Eye (tissue), 1 donor: ENCODE results near the gene LAMB4.

Experiments
- DNase-seq: peaks from one replicate; pipeline ENCODE4 v3.0.0-alpha.2; 2015

Gene LAMB4

GRCh38 chr7:108077709-108078108 is 52.5 kb downstream of the LAMB4 start:
- no peak for DNase-seq

DNA sequence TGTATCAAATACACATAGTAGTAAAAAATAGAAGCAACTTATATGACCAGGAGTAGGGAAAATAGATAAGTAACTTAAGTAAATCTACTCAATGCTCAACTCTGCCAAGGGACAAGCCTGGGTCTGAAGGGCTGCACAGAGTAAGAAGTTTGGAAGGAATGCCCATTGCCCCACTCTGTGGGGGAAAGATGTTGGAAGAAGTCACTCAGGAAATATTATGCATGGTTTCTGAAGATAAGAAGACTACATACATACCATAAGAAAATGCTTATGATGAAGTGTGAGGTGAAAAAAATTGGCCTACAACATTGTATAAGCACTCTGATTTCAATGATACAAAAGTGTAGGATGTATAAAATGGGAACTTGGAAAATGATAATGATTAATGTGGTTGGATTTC is 54.0 kb downstream of the LAMB4 start:
- no peak for DNase-seq

GRCh38 chr7:108073305-108074070 is 56.7 kb downstream of the LAMB4 start:
- no peak for DNase-seq

DNA sequence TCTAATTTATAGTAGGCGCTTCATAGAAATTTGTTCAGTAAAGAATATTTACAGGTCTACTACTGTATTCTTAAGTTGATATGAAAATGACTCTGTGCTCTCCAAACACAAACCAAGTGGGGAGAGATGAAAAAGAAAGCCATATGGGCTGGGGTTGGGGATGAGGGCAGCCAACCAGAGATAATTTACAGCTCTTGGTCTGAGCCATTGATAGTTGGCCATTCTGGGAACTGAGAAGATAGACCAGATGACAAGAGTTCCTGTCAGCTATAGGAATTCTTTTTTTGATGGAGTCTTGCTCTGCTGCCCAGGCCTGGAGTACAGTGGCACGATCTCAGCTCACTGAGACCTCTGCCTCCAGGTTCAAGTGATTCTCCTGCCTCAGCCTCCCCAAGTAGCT is 57.4 kb downstream of the LAMB4 start:
- no peak for DNase-seq

GRCh38 chr7:108072116-108072515 is 58.0 kb downstream of the LAMB4 start:
- no peak for DNase-seq

DNA sequence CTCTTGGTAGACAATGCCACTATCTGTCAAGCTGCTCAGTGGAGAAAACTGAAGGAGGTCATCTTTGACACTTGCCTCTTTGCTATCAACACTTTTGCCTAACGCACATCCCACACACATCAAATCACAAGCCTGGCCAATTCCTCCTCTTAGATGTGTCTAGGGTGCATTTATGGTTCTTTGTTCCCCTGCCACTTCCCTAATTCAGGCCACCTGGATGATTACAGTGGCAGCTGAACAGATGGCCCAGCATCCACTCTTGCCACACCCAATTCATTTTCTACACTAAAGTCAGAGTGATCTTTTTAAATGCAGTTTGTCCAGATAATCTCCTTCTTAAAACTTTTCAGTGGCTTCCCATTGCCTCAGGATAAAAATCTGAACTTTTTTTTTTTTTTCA is 58.6 kb downstream of the LAMB4 start:
- no peak for DNase-seq

- no peak for DNase-seq
Observed at GRCh38 chr7:108069646-108070045, 60.5 kb downstream of the LAMB4 start.

GRCh38 chr7:108067844-108068243 is 62.3 kb downstream of the LAMB4 start:
- DNase-seq = no peak

GRCh38 chr7:108066486-108066885 is 63.7 kb downstream of the LAMB4 start:
- DNase-seq = no peak

DNA sequence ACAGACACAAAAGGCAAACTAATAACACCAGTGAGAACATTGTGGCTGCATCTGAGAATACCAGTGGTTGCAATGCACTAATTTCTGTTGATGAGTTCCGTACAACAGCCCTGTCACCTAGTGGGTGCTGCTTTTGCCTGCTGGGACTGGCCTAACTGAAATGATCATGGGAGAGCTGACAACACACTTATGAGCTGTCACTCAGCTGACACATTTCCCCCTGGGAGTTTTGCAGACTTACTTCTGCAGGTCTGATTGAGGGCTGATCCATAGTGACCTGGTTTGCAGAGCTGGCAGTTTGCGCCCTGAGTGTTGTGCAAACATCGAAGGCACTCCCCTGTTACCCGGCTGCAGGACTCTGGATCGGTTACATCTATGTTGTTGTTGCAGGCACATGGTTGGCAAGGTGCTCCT is 66.6 kb downstream of the LAMB4 start:
- peak; percentile 33 for DNase-seq

- no peak for DNase-seq
Observed at GRCh38 chr7:108062250-108063014, 67.7 kb downstream of the LAMB4 start.

GRCh38 chr7:108059526-108059925 is 70.6 kb downstream of the LAMB4 start:
- DNase-seq = no peak

DNA sequence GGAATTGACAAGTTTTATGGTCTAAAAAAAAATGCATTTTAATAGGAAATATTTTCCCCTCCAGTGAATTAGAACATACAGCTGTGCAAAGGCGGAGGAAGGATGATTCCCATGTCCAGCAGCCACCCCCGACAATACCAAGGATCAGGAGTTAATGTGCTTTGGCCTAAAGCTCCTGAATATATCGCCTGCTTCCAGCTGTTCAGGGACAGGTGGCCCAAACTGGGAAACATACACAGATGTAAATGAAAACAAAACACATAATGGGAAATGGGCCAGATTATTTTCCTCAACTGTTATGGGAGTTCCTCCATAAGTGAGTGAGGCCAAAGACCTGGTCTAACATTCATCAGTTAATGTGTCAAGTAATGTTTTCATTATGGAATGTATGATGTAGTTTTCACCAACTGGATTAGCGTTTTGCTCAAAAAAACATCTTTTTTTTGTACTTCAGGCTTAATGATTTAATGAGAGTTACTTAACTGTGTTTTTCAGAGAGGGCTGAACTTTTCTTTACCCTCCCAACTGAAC is 72.1 kb downstream of the LAMB4 start:
- no peak for DNase-seq

DNA sequence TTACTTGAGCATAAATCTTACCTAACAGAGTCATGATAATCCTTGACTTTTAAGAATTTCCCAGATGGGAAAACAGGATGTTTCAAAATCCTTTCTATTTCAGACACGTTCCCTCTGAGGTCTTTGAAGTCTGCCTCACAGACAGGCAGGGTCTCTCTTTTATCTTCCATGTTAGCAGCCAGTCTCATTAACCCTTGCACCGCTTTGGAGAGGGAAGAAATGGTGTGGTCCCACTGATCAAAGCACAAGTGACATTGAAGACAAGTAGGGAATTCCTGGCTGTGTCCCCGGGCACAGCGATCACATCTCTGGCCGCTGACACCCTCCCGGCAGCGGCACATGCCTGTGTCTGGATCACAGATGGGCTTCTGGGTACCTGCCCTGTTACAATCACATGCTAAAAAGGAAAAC is 74.5 kb downstream of the LAMB4 start:
- no peak for DNase-seq

DNA sequence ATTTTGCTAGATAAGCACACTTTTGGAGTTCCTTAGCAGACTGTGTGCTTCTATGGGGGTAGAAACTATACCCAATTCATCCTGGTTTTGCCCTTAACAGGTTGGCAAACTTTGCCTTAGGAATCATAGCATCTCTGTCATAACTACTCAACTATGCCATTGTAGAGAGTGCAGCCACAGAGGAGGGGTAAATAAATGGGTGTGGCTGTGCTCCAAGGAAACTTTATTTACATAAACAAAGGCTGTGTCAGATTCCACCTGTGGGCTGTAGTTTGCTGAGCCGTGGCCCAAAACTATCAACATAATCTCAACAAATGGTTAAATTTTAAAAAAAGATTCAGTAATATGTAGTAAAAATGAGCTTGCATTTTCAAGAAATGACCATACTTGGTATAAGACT is 75.6 kb downstream of the LAMB4 start:
- no peak for DNase-seq

- DNase-seq = no peak
Observed at GRCh38 chr7:108053250-108053649, 76.9 kb downstream of the LAMB4 start.

DNA sequence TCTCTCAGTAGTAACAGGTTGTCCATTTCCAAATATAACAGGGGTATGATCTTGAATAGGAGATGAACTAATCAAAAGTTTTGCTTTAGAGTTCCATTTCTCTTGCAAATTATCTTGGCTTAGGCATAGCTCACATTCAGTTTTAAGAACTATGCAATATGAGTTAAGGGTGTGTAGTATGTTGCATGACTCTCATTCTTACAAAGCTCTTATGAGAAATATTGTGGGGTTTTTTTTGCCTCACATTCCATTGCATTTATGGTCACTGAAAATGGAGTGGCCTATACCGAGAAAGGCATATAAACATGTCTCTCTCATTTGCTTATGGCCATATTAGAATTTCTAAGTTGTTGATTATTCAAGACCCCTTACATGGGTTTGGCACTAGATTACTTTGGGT is 78.7 kb downstream of the LAMB4 start:
- DNase-seq = no peak

- no peak for DNase-seq
Observed at GRCh38 chr7:108049962-108050361, 80.2 kb downstream of the LAMB4 start.

DNA sequence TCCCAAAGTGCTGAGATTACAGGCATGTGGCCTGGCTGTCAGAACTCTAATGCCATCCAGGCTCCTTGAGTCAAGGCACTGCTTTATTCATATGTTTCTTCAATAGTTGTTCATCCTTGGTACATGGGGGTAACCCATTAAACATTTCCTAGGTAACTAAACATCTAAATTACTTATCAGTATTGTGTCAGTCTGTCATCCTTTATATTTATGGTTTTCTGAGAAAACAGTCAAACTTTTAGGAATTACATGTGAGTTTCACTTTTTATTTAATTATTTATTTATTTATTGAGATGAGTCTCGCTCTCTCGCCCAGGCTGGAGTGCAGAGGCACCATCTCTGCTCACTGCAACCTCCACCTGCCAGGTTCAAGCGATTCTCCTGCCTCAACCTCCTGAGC is 81.7 kb downstream of the LAMB4 start:
- no peak for DNase-seq

DNA sequence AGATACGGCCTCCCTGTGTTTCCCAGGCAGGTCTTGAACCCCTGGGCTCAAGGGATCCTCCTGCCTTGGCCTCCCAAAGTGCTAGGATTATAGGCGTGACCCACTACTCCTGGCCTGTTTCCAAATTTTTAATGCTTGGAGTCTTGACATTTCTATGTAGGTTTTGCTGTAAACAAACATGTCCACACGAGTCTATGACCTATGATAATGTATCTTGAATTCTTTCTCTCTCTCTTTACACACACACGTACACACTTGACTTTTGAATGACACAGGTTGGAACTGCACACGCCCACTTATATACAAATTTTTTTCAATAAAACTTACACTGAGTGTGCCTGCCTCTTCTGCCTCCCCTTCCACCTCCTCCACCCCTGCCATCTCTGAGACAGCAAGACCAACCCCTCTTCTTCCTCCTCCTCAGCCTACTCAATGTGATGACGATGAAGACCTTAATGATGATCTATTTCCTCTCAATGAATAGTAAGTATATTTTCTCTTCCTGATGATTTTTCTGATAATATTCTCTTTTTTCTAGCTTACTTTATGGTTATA is 83.1 kb downstream of the LAMB4 start:
- DNase-seq = no peak

GRCh38 chr7:108045669-108046068 is 84.5 kb downstream of the LAMB4 start:
- DNase-seq = no peak

DNA sequence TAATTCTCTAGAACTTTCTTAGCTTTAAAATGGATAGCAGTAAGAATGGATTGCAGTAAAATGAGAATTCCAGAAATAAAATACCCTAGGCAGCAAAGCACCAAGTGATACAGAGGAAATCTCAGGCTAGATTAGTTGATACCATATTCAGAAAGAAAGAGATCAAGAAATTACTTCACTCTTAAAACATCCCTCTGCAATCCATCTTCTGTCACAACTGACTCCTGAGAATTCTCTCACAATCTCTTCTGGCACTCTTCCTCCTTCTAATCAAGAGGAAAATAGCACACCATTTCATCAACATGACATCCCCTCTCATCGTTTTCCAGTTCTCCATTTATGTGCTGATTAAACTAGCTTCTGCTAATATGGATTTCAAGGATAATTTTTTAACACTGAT is 85.0 kb downstream of the LAMB4 start:
- DNase-seq = no peak

GRCh38 chr7:108044345-108044744 is 85.8 kb downstream of the LAMB4 start:
- peak; percentile 64 for DNase-seq

- DNase-seq = no peak
Observed at GRCh38 chr7:108038986-108039385, 91.2 kb downstream of the LAMB4 start.
